Transverse colon (tissue), 4 donors: ENCODE data around the gene FNDC1.

Source experiments
- EP300 ChIP-seq: sonication (generic); formaldehyde crosslinking; IDR thresholded peaks from one replicate; pipeline ENCODE4 v1.6.1; 2017; ENCODE audit warnings: antibody characterized with exemption, low read depth
- POLR2A ChIP-seq: fragments of 450-650 bp; IDR thresholded peaks from one replicate; pipeline ENCODE4 v1.6.1; 2016; ENCODE audit warnings: antibody characterized with exemption, mild to moderate bottlenecking, moderate library complexity
- POLR2AphosphoS5 ChIP-seq, 3 donors: sonication (generic); formaldehyde crosslinking; IDR thresholded peaks; one replicate each; pipeline ENCODE4 v1.6.1; 2016; ENCODE audit warnings: antibody characterized with exemption in 3 of 3
- TF ChIP-seq, protein P1 (sequence below), 5 experiments: fragments of 200-600 bp in 3 of 5; fragments of 450-650 bp in 2 of 5; sonication (generic) in 3 of 5; IDR thresholded peaks; 1 replicate in 2 of 5; 2 replicates in 3 of 5; pipeline ENCODE4 v1.5.1; 2016 to 2017; ENCODE audit warnings: antibody characterized with exemption in 5 of 5, inconsistent platforms in 3 of 5, mild to moderate bottlenecking in 2 of 5, moderate library complexity in 1 of 5

DNA sequence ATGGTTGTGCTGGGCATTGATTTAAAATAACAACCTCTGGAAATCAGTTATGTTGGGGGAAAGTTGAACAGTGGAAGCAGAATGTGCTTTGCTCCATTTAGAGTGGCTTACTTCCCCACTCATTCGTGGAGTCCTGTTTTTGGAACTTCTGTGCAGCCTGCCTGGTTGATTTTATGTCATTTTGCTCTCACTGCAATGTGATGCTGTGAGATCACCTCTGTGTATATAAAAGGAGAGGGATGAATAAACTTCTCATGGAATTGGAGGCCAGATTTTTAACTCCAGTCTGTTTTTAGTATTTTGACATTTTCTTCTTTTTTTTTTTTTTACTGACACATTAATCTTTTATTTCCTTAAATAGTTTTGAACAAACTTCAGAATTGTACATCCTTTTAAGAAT is 139.0 kb downstream of the FNDC1 start:
- TF ChIP-seq, protein P1, sequence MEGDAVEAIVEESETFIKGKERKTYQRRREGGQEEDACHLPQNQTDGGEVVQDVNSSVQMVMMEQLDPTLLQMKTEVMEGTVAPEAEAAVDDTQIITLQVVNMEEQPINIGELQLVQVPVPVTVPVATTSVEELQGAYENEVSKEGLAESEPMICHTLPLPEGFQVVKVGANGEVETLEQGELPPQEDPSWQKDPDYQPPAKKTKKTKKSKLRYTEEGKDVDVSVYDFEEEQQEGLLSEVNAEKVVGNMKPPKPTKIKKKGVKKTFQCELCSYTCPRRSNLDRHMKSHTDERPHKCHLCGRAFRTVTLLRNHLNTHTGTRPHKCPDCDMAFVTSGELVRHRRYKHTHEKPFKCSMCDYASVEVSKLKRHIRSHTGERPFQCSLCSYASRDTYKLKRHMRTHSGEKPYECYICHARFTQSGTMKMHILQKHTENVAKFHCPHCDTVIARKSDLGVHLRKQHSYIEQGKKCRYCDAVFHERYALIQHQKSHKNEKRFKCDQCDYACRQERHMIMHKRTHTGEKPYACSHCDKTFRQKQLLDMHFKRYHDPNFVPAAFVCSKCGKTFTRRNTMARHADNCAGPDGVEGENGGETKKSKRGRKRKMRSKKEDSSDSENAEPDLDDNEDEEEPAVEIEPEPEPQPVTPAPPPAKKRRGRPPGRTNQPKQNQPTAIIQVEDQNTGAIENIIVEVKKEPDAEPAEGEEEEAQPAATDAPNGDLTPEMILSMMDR (IDR thresholded peaks at IDR 0.05): no peak
- no peak for TF ChIP-seq POLR2AphosphoS5 (IDR thresholded peaks at IDR 0.05)
- TF ChIP-seq POLR2A: no peak
- no peak for TF ChIP-seq EP300
